ENCODE measurements around the gene AP1AR.

- TF ChIP-seq CTCF (IDR thresholded peaks at IDR 0.05) (no peak), ZFX (IDR thresholded peaks at IDR 0.05; ENCODE audit: borderline replicate concordance) (no peak)
Measured at GRCh38 chr4:112274959-112275358, 43.4 kb downstream of the AP1AR start.

Measured in 22Rv1 (cell line).